B cell (primary cell): ENCODE data around the gene ADAMTS16.

Experiments used
- CTCF ChIP-seq: fragments of 200-600 bp; IDR thresholded peaks from one replicate; pipeline ENCODE4 v1.8.0; 2022; ENCODE audit warnings: antibody characterized with exemption, mild to moderate bottlenecking
- EZH2 ChIP-seq: IDR thresholded peaks from 2 replicates; pipeline ENCODE4 v1.6.1; 2012; ENCODE audit warnings: borderline replicate concordance, low read depth, mild to moderate bottlenecking, moderate library complexity, low read length; ENCODE audit not compliant: insufficient read depth, poor library complexity, severe bottlenecking

GRCh38 chr5:5295351-5295750, 155.2 kb downstream of the ADAMTS16 start:
- TF ChIP-seq CTCF (no peak), EZH2 (no peak)
